Activated CD8-positive, alpha-beta memory T cell treated with anti-CD3 and anti-CD28 coated beads, Interleukin-2, amount 50 U/mL, for 24 hours (primary cell): ENCODE measurements around the gene FOXO3B.
"Not testable (repeated sequence)": the region's sequence is repeated elsewhere in the genome, so short reads cannot be mapped to it uniquely, and the experiment has no call there.

Experiments
- DNase-seq: peaks from one replicate; pipeline ENCODE4 v3.0.0-alpha.2; 2020; ENCODE audit errors: extremely low read depth

Gene FOXO3B

GRCh38 chr17:18650094-18650493 is 32.0 kb downstream of the FOXO3B start:
- not testable (repeated sequence) for DNase-seq

- not testable (repeated sequence) for DNase-seq
These were observed 37.8 kb downstream of the FOXO3B start, which contains the start of gene TBC1D28 for GRCh38 chr17:18644291-18644690. TBC1D28 (minus strand) TSS chr17:18644391; CDS start chr17:18641352, 3,039 bp downstream.

- DNase-seq, result not testable (repeated sequence)
These were observed 39.0 kb downstream of the FOXO3B start for GRCh38 chr17:18643124-18643523.

- not testable (repeated sequence) for DNase-seq
These were observed 43.8 kb downstream of the FOXO3B start for GRCh38 chr17:18638357-18638756.

- DNase-seq, result not testable (repeated sequence)
These were observed 45.9 kb downstream of the FOXO3B start for GRCh38 chr17:18636237-18636636.

GRCh38 chr17:18635773-18636172 is 46.3 kb downstream of the FOXO3B start:
- DNase-seq, result not testable (repeated sequence)

GRCh38 chr17:18634550-18635263 is 47.4 kb downstream of the FOXO3B start:
- DNase-seq, result not testable (repeated sequence)
